NCI-H146 treated with DMSO at 0.1 percent for 48 hours (cell line): Measurements from ENCODE around the gene ELAVL4.
"Not testable (repeated sequence)": the region's sequence is repeated elsewhere in the genome, so short reads cannot be mapped to it uniquely, and the experiment has no call there.

Experiments
- DNase-seq: peaks from one replicate; lab custom pipeline; 2025; ENCODE audit not compliant: unreplicated experiment; lab: John Stamatoyannopoulos, UW

ELAVL4 gene

DNA sequence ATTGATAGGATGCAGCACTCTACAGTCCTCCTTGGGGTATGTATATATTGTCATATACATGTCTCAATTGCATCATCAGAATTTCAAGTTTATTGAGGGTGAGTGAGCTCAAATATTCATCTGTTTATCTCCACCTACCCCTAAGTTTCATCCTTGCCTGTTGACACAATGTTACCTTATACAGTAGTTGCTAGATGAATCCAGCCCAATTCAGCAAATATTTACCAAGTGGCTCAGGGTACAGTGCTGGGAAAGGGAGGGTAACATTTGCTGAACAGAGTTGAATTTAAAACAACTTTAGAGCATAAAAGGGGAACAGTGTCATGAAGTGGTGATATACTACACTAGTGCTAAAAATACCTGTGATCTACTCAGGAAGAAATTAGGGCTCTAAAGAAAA, 14.4 kb downstream of the ELAVL4 start:
- no peak for DNase-seq

DNA sequence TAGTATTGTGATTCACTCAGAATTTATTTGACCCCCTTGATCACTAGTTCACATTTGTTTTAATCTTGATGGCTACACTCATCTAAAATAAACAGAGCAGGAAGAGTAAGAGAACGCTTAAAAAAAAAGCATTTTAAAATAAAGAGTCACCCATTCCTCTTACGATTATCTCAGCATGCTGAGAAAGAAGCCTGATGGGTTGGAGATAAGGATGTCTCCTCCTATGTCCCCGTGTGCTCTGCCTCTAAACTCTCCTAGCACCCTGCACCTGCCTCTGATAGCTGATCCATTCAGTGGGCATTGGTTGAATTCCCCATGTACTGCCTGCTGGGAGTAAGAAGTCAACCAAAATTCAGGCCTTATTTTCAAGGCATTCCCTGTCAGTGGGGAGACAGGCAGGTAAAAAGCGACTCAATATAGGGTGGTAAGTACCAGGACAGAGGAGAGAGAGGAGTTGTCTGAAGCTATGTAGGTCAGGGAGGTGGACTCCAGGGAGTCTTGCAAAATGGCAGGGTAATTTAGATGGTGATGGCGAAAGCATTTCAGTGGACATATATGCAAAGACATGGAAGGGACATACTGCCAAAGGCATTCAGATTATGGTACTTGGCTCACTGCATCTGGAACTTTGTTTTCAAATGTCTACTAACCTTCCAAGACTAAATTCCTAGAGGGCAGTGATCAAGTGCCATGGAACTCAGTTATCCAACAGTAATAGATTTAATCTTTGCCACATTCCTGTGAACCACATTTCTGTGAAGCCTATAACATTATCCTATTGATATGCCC, 18.4 kb downstream of the ELAVL4 start:
- DNase-seq, result peak; percentile 61

- no peak for DNase-seq
These were observed 20.5 kb downstream of the ELAVL4 start for GRCh38 chr1:50129201-50129600.

- DNase-seq, result no peak
These were observed 23.7 kb downstream of the ELAVL4 start for GRCh38 chr1:50132347-50132894.

- DNase-seq, result no peak
These were observed 27.0 kb downstream of the ELAVL4 start for GRCh38 chr1:50135716-50136115.

DNA sequence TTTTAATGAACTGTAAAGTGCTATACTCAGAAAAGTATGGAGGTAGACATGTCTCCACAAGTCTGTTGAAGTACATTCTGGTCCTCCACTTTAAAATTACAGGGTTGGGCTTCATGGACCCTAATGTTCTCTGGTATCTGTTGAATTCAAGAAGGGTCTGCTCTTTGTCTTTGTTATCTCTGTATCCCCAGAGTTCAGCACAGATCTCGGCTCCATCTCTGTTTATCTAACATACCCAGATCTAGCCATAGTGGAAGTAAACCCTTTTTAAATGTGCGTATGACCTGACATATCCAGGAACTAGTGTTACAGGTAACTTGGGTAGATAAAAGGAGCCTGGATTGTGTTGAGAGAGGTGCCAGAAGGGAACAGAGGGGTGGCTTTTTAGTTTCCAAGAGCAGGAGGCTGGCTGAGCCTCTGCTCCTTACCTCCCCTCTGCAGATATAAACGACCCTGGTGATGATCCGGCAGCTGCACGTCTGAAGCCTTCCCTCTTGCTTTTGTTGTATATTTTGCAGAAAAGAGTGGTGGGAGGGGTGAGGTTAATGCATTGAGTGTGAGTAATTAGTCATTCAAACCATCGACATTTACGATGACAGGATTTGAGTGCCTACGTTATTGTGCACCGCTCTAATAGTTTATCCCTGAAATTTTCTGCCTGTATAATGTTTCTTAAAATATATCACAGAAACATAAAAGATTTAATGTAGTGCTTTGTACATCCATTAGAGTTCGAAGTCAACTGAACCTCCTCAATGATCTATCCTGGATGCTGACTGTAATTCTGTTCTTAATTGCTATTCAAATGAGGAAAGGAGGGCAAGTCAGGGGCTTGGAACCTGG, 30.8 kb downstream of the ELAVL4 start:
- DNase-seq, result peak; percentile 38

- no peak for DNase-seq
These were observed 31.4 kb downstream of the ELAVL4 start for GRCh38 chr1:50140182-50140447.

DNA sequence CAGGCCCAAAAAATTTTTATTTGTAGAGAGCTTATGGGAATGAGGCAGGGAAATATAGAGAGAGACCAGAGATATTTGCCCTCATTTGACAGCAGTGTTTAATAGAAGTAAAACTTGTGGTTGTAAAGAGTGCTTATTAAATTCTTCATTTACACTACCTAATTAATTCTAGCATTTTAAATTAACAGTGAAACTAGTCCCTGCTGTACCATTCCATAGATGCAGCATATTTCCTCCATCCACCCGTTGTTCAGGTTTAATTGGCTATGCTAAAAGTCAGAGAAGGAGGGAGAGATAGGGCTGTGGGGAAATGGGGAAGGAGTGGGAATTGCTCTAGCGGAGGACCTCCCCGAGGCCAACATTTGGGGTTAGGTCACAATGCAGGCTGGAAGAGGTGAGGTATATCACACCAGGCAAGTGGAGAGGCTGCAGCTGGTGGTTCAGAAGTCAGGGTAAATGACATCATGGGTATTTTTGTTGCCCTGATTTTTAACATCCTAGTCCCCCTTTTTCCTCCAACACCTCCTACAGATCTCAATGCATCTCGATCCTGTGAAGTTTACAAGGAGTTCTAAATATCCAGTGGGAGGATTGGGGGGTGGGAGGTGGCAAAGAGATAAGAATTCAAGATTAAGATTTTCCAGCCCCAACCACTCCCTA, 38.6 kb downstream of the ELAVL4 start:
- DNase-seq, result no peak

- no peak for DNase-seq
These were observed 39.6 kb downstream of the ELAVL4 start for GRCh38 chr1:50148142-50148923.

DNA sequence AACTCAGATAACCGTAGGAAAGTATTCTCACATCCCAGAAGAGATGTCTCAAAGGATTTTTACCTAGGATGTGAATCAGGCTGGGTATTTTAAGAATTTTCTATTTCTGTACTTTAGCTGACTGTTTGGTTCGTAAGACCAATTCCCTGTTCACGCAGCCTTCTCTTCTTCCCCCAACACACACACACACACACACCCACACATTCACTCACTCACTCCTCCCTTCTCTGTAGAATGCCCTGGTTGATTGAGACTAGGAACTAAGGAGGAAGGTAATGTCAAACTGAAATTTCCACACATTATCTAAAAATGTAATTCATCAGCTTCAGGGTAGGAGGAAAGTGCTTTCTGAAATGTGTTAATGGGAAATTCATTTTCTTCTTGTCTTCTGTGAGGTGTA, 43.5 kb downstream of the ELAVL4 start:
- DNase-seq, result no peak

DNA sequence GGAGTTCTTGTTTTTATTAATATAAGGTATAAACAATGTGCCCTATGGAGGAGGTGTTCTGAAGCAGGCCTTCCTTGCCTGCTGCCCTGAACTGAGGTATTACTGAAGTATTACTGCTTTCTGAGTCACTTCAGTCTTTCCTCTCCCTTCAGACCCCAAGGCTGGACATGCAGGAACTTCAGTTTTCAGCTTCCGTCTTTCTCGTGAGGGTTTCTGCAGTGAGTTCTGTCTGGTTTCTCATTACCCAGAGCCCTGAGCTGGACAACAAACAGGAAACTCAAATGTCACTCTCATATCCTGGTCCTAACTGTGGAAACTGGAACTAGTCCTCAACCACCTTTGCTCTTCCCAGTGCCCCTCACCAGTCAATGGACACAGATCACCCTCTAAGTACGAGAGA, 46.8 kb downstream of the ELAVL4 start:
- DNase-seq, result no peak

- DNase-seq, result no peak
These were observed 47.7 kb downstream of the ELAVL4 start for GRCh38 chr1:50156241-50157010.

- DNase-seq, result no peak
These were observed 48.7 kb downstream of the ELAVL4 start for GRCh38 chr1:50157306-50157941.

- no peak for DNase-seq
These were observed 49.7 kb downstream of the ELAVL4 start for GRCh38 chr1:50158421-50158820.

GRCh38 chr1:50163680-50164079, 55.0 kb downstream of the ELAVL4 start:
- no peak for DNase-seq

DNA sequence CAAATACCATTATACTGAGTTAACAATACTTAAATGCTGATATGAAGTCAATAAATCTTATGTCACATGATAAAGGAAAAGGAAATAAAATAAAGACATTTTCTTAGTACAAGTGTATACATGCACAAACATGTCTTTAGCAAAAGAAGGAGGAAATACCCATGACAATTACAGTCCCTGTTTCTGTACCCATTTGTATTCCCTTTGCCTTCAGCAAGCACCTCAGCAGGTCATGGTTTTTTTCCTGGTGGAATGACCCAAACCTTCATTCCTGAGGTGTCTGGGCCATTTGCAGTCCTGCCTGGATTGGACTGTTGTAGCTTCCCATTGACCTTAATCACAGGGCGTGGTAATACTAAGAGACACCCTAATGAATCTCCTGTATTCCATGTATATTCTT, 57.6 kb downstream of the ELAVL4 start:
- DNase-seq, result not testable (repeated sequence)

- no peak for DNase-seq
These were observed 63.6 kb downstream of the ELAVL4 start for GRCh38 chr1:50172299-50172698.

GRCh38 chr1:50174101-50174500, 65.4 kb downstream of the ELAVL4 start:
- DNase-seq, result no peak

- no peak for DNase-seq
These were observed 67.3 kb downstream of the ELAVL4 start for GRCh38 chr1:50175719-50176639.
